Thyroid gland (tissue), 4 donors: ENCODE data around the gene TFCP2.

Experiments
- POLR2A ChIP-seq, 2 donors: fragments of 450-650 bp; IDR thresholded peaks; one replicate each; pipeline ENCODE4 v1.6.1; 2017; ENCODE audit warnings: antibody characterized with exemption in 2 of 2, mild to moderate bottlenecking in 2 of 2, moderate library complexity in 1 of 2
- TF ChIP-seq, protein P1 (sequence below), 6 experiments: fragments of 200-600 bp in 3 of 6; fragments of 450-650 bp in 3 of 6; sonication (generic) in 3 of 6; IDR thresholded peaks; one replicate each; pipeline ENCODE4 v1.5.1; 2016 to 2019; ENCODE audit warnings: antibody characterized with exemption in 6 of 6, mild to moderate bottlenecking in 2 of 6, inconsistent platforms in 1 of 6, moderate library complexity in 1 of 6

GRCh38 chr12:51056242-51056641, 116.7 kb downstream of the TFCP2 start:
- TF ChIP-seq POLR2A (IDR thresholded peaks at IDR 0.05): no peak
- TF ChIP-seq, protein P1, sequence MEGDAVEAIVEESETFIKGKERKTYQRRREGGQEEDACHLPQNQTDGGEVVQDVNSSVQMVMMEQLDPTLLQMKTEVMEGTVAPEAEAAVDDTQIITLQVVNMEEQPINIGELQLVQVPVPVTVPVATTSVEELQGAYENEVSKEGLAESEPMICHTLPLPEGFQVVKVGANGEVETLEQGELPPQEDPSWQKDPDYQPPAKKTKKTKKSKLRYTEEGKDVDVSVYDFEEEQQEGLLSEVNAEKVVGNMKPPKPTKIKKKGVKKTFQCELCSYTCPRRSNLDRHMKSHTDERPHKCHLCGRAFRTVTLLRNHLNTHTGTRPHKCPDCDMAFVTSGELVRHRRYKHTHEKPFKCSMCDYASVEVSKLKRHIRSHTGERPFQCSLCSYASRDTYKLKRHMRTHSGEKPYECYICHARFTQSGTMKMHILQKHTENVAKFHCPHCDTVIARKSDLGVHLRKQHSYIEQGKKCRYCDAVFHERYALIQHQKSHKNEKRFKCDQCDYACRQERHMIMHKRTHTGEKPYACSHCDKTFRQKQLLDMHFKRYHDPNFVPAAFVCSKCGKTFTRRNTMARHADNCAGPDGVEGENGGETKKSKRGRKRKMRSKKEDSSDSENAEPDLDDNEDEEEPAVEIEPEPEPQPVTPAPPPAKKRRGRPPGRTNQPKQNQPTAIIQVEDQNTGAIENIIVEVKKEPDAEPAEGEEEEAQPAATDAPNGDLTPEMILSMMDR (IDR thresholded peaks at IDR 0.05): no peak
